Endodermal cell (in vitro differentiated cells): ENCODE measurements around the gene TDRD9. TPM values are rescaled to one million over a fixed set of nuclear protein-coding genes. Genes with fewer than 3 reads are reported as not detected.
A peak's percentile ranks its signal among the peaks of the same experiment; 100 is the strongest.

Experiments
- DNase-seq: peaks from one replicate; pipeline ENCODE4 v3.0.0-alpha.2; 2017
- H3K27ac ChIP-seq: 2 replicates; pipeline ENCODE4 v1.5.1; 2013; ENCODE audit warnings: mild to moderate bottlenecking, low read depth, low read length, moderate library complexity
- H3K27me3 ChIP-seq: 2 replicates; pipeline ENCODE4 v1.6.1; 2013; ENCODE audit warnings: mild to moderate bottlenecking, low read length, moderate library complexity; ENCODE audit not compliant: insufficient read depth, control insufficient read depth, poor library complexity, severe bottlenecking
- H3K36me3 ChIP-seq: 2 replicates; pipeline ENCODE4 v1.7.0; 2013; ENCODE audit warnings: mild to moderate bottlenecking, low read length, moderate library complexity; ENCODE audit not compliant: control insufficient read depth, insufficient read depth
- H3K4me1 ChIP-seq: one replicate; pipeline ENCODE4 v1.7.0; 2013; ENCODE audit warnings: low read length; ENCODE audit not compliant: control insufficient read depth, insufficient read depth
- H3K4me3 ChIP-seq: 2 replicates; pipeline ENCODE4 v1.5.1; 2013; ENCODE audit warnings: mild to moderate bottlenecking, low read length, moderate library complexity
- H3K9ac ChIP-seq: 2 replicates; pipeline ENCODE4 v1.6.1; 2013; ENCODE audit warnings: mild to moderate bottlenecking, low read length, moderate library complexity; ENCODE audit not compliant: poor library complexity, severe bottlenecking; ENCODE audit errors: extremely low read depth
- H3K9me3 ChIP-seq: 2 replicates; pipeline ENCODE4 v1.6.1; 2013; ENCODE audit warnings: mild to moderate bottlenecking, low read length, moderate library complexity; ENCODE audit not compliant: control insufficient read depth
- H3K27ac Mint-ChIP-seq: 2 replicates; pipeline ENCODE4 v1.8.0; 2020; ENCODE audit warnings: mixed read lengths
- H3K27me3 Mint-ChIP-seq: 2 replicates; pipeline ENCODE4 v1.8.0; 2021; ENCODE audit warnings: mild to moderate bottlenecking, mixed read lengths; ENCODE audit not compliant: insufficient read depth
- H3K36me3 Mint-ChIP-seq: 2 replicates; pipeline ENCODE4 v1.8.0; 2020; ENCODE audit warnings: low read depth, mixed read lengths
- H3K4me1 Mint-ChIP-seq: 2 replicates; pipeline ENCODE4 v1.8.0; 2020; ENCODE audit warnings: mixed read lengths
- H3K4me3 Mint-ChIP-seq: 2 replicates; pipeline ENCODE4 v1.8.0; 2020; ENCODE audit warnings: mild to moderate bottlenecking, moderate library complexity, mixed read lengths
- H3K9me3 Mint-ChIP-seq: 2 replicates; pipeline ENCODE4 v1.8.0; 2020; ENCODE audit warnings: mild to moderate bottlenecking, mixed read lengths
- WGBS, 2 experiments: methylation state at CpG; one replicate each; pipeline versions ENCODE4 v1.1.5 to v1.1.7; 2013; ENCODE audit warnings: missing lambda C conversion rate in 2 of 2, mixed read lengths in 1 of 2; ENCODE audit not compliant: insufficient coverage in 1 of 2, insufficient read length in 1 of 2; 5-methylcytosine and 5-hydroxymethylcytosine counted together
- total RNA-seq, 2 donors: library from RNA; stranded (reverse); fragmentation: NEBNext Ultra II Directional in 1 of 2; extraction: Animal tissue kit (Norgen Biotek cat#: 25700) in 1 of 2; gene quantifications; 2 replicates in 1 of 2; 3 replicates in 1 of 2; pipeline ENCODE4 v1.2.1, GENCODE V29; 2021
- TF ChIP-seq, protein P1 (sequence below): fragments of 200-600 bp; sonication (generic); conservative IDR thresholded peaks from 2 replicates; pipeline ENCODE4 v1.5.0; 2021; ENCODE audit warnings: antibody characterized with exemption, mild to moderate bottlenecking

TDRD9 gene
- total RNA-seq, 2 donors from 2014 or later = not detected

DNA sequence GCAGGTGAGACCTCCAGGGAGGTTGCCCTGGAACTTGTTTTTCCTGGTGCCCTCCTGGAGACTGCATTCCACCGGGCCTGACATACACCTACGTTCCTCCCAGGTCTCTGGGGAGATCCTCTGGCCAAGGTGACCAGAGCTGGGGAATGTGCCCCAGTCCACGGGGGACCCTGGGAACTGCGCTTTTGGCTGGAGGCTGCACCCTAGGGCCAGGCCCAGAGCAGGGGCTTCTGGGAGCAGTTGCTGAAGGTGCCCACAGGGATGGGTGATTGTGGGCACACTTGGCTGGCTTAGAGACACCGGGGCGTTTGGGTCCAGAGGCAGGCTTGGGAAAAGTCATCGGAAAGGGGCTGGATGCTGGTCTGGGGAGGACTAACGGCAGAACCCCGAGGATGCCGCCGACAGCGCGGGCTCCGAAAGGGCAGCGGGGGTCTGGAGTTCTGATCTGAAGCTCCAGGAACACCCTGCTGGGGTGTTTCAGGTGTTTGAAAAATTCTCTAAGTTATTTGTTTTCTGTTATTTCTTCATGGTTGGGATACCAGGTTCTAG is 36.5 kb upstream of the TDRD9 start:
- Histone ChIP-seq H3K36me3 (no peaks in the 10 kb centered on the region), H3K4me3 (no peak overlapping the region), H3K4me1 (no peaks in the 10 kb centered on the region), H3K27ac (no peak overlapping the region), H3K9me3 (no peaks in the 10 kb centered on the region), H3K9ac (no peak overlapping the region), H3K27me3 (no peaks in the 10 kb centered on the region)
- TF ChIP-seq, protein P1, sequence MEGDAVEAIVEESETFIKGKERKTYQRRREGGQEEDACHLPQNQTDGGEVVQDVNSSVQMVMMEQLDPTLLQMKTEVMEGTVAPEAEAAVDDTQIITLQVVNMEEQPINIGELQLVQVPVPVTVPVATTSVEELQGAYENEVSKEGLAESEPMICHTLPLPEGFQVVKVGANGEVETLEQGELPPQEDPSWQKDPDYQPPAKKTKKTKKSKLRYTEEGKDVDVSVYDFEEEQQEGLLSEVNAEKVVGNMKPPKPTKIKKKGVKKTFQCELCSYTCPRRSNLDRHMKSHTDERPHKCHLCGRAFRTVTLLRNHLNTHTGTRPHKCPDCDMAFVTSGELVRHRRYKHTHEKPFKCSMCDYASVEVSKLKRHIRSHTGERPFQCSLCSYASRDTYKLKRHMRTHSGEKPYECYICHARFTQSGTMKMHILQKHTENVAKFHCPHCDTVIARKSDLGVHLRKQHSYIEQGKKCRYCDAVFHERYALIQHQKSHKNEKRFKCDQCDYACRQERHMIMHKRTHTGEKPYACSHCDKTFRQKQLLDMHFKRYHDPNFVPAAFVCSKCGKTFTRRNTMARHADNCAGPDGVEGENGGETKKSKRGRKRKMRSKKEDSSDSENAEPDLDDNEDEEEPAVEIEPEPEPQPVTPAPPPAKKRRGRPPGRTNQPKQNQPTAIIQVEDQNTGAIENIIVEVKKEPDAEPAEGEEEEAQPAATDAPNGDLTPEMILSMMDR = no peak
- Mint-ChIP-seq H3K9me3 (peaks cover 6% of the 10 kb centered on the region), H3K4me3 (no peak overlapping the region), H3K27ac (no peak overlapping the region), H3K4me1 (peaks cover under 1% of the 10 kb centered on the region), H3K27me3 (peaks cover 7% of the 10 kb centered on the region), H3K36me3 (no peaks in the 10 kb centered on the region)
- 88 to 94% methylated on average over 12 to 15 of the region's 15 CpGs for WGBS, 2 experiments
- no peak for DNase-seq

DNA sequence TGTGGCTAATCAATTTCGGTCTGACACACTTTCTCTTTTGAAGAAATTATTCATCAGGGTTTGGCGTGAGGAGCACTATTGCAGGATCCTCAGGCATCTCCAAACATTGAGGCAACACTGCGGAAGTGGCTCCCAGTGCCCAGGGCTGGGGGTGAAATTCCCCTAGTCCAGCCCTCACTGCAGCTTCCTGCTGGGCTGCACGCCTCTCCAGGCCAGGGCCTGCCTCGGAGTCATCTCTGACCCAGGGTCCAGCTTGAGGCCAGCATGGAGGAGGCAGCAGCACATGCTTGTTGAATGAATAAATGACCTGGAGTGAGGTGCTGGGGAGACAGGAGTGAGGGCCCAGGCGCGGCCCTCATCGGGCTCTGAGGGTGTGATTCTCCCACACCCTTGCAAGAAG is 36.0 kb upstream of the TDRD9 start:
- H3K36me3 ChIP-seq = no peaks in the 10 kb centered on the region
- Mint-ChIP-seq H3K27me3 (peaks cover 8% of the 10 kb centered on the region), H3K4me1 (no peaks in the 10 kb centered on the region), H3K9me3 (peaks cover 6% of the 10 kb centered on the region), H3K27ac (no peak overlapping the region), H3K4me3 (no peak overlapping the region), H3K36me3 (no peaks in the 10 kb centered on the region)
- H3K27me3 ChIP-seq = no peaks in the 10 kb centered on the region
- H3K9me3 ChIP-seq = no peaks in the 10 kb centered on the region
- TF ChIP-seq, protein P1 = no peak
- H3K4me1 ChIP-seq = no peaks in the 10 kb centered on the region
- H3K27ac ChIP-seq = no peak overlapping the region
- WGBS, 2 experiments = 88 to 93% methylated on average over 4 to 8 of the region's 8 CpGs
- no peak overlapping the region for H3K9ac ChIP-seq
- H3K4me3 ChIP-seq = no peak overlapping the region
- no peak for DNase-seq

DNA sequence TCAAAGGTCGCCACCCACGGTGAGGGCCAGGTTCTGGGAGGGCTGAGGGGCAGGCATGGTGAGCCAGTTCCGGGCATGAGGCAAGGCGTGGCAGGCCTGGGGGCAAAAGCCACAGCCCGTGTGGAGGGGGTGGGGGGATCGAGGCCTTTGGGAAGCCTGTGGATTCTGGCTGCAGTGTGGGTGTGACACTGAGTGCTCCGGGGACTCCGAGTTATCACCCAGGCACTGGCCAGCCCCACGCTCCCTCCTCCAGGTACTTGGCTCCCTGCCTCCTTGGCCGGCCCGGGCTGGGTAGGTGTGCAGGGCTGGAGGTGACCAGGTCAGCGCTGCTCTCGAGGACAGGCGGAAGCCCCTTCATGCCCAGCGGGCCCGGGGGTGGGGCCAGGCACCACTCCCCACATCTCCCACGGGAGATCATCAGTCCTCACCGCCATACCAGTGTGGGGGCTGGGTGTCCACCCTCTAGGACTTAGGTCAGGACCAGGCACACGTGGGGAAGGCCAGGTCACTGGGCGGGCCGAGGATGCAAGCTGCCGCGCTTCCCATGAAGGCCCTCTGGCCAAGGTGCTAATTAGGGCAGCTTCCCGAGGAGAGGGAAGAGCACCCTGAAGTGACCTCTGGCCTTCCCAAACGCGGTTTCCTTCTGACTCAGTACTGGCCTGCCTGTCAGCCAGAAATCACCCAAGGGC is 34.1 kb upstream of the TDRD9 start:
- Mint-ChIP-seq H3K4me3 (no peak overlapping the region), H3K27me3 (peaks cover 8% of the 10 kb centered on the region), H3K9me3 (peaks cover 6% of the 10 kb centered on the region), H3K27ac (no peak overlapping the region), H3K36me3 (no peaks in the 10 kb centered on the region), H3K4me1 (no peaks in the 10 kb centered on the region)
- Histone ChIP-seq H3K9ac (no peak overlapping the region), H3K27me3 (no peaks in the 10 kb centered on the region), H3K36me3 (no peaks in the 10 kb centered on the region), H3K27ac (no peak overlapping the region), H3K4me1 (no peaks in the 10 kb centered on the region), H3K4me3 (no peak overlapping the region), H3K9me3 (no peaks in the 10 kb centered on the region)
- TF ChIP-seq, protein P1 = no peak
- WGBS, 2 experiments = 88 to 89% methylated on average over 7 to 26 of the region's 26 CpGs
- peak; percentile 32 for DNase-seq
